ENCODE data around the gene AURKA. TPM values are rescaled to one million over a fixed set of nuclear protein-coding genes. Genes with fewer than 3 reads are reported as not detected.

The AURKA gene
- total RNA-seq, 1 donor from 2014 or later = 14.8 TPM

DNA sequence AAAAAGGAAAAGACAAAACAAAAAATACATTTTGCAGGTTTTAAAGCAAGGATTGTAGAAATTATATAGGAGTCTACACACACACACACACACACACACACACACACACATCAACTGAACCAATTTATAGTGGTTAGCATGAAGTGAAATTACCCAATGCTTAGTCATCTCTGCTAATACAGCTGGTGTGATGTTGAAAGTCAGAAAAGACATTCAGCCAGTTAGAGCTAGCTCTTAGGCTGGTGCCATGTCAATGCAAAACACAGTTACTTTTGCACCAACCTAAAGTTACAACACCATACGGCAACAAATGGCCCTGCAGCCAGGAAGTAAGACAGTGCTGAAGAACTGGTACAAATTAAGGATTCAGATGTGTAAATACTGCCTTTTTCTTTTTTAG is 18.1 kb downstream of the AURKA start:
- peak; percentile 91 for DNase-seq (ENCODE audit: low read depth)
- Histone ChIP-seq H3K4me3 (ENCODE audit: insufficient read depth, low read depth, low read length) (no peak overlapping the region), H3K9ac (ENCODE audit: low read length) (no peak overlapping the region), H3K9me3 (ENCODE audit: insufficient read depth, low read depth, low read length) (no peaks in the 10 kb centered on the region), H3K27ac (ENCODE audit: low read depth, low read length) (no peak overlapping the region), H3K27me3 (ENCODE audit: insufficient read depth, low read length) (no peaks in the 10 kb centered on the region), H4K20me1 (ENCODE audit: insufficient read depth, low read length) (peaks cover 1% of the 10 kb centered on the region), H3K4me1 (ENCODE audit: insufficient read depth, low read length) (no peaks in the 10 kb centered on the region), H3K36me3 (ENCODE audit: insufficient read depth, low read length) (peaks cover 24% of the 10 kb centered on the region), H2AFZ (ENCODE audit: low read depth, low read length) (no peak overlapping the region), H3K79me2 (ENCODE audit: insufficient read depth, low read length) (peaks cover 69% of the 10 kb centered on the region), H3K4me2 (ENCODE audit: low read length) (no peak overlapping the region)
- H3K4me3 Mint-ChIP-seq (ENCODE audit: unreplicated experiment) = no peak overlapping the region
- H3K27me3 Mint-ChIP-seq (ENCODE audit: low read depth, unreplicated experiment) = no peaks in the 10 kb centered on the region
- FAIRE-seq = peak; percentile 68
- TF ChIP-seq EZH2 (IDR thresholded peaks at IDR 0.05; ENCODE audit: insufficient read depth, low read length) = no peak
- no peaks in the 10 kb centered on the region for H3K9me3 Mint-ChIP-seq (ENCODE audit: unreplicated experiment)
- peaks cover 9% of the 10 kb centered on the region for H3K36me3 Mint-ChIP-seq (ENCODE audit: low read depth, unreplicated experiment)
- H3K27ac Mint-ChIP-seq (ENCODE audit: unreplicated experiment) = peak overlapping the region; percentile 62
- peaks cover 5% of the 10 kb centered on the region for H3K4me1 Mint-ChIP-seq (ENCODE audit: low read depth, unreplicated experiment)

DNA sequence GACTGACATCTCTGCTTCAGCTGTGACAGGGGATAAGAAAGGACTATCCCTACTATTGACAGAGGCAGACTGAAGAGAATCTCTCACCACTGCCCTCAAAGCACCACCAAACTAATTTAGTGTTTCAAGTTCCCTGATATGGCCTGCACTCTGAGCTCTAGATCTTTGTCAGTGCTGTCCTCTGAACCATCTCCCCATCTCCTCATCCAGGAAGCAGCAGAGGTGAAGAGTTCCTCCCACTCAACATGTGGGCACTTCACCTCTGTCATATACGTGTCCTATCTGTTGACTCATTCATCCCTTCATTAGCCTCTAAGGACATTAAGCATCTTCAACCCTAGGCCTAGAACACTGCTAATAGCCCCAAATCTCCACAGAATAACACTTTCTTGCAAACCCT is 19.2 kb downstream of the AURKA start:
- H4K20me1 ChIP-seq (ENCODE audit: insufficient read depth, low read length) = no peaks in the 10 kb centered on the region
- TF ChIP-seq CTCF (IDR thresholded peaks at IDR 0.05; ENCODE audit: insufficient read depth, low read depth, low read length) (no peak), EZH2 (IDR thresholded peaks at IDR 0.05; ENCODE audit: insufficient read depth, low read length) (no peak)
- DNase-seq (ENCODE audit: low read depth) = no peak
- no peaks in the 10 kb centered on the region for H3K27me3 ChIP-seq (ENCODE audit: insufficient read depth, low read length)
- Mint-ChIP-seq H3K4me1 (ENCODE audit: low read depth, unreplicated experiment) (peaks cover 5% of the 10 kb centered on the region), H3K4me3 (ENCODE audit: unreplicated experiment) (no peak overlapping the region), H3K27me3 (ENCODE audit: low read depth, unreplicated experiment) (no peaks in the 10 kb centered on the region), H3K27ac (ENCODE audit: unreplicated experiment) (no peak overlapping the region), H3K9me3 (ENCODE audit: unreplicated experiment) (no peaks in the 10 kb centered on the region), H3K36me3 (ENCODE audit: low read depth, unreplicated experiment) (peaks cover 11% of the 10 kb centered on the region)
- no peak for FAIRE-seq
- no peak overlapping the region for H3K9ac ChIP-seq (ENCODE audit: low read length)
- H2AFZ ChIP-seq (ENCODE audit: low read depth, low read length) = no peak overlapping the region
- no peak overlapping the region for H3K4me2 ChIP-seq (ENCODE audit: low read length)
- no peak overlapping the region for H3K4me3 ChIP-seq (ENCODE audit: insufficient read depth, low read depth, low read length)
- H3K9me3 ChIP-seq (ENCODE audit: insufficient read depth, low read depth, low read length) = no peaks in the 10 kb centered on the region
- peaks cover 59% of the 10 kb centered on the region for H3K79me2 ChIP-seq (ENCODE audit: insufficient read depth, low read length)
- peaks cover 23% of the 10 kb centered on the region for H3K36me3 ChIP-seq (ENCODE audit: insufficient read depth, low read length)
- H3K27ac ChIP-seq (ENCODE audit: low read depth, low read length) = no peak overlapping the region
- no peaks in the 10 kb centered on the region for H3K4me1 ChIP-seq (ENCODE audit: insufficient read depth, low read length)

DNA sequence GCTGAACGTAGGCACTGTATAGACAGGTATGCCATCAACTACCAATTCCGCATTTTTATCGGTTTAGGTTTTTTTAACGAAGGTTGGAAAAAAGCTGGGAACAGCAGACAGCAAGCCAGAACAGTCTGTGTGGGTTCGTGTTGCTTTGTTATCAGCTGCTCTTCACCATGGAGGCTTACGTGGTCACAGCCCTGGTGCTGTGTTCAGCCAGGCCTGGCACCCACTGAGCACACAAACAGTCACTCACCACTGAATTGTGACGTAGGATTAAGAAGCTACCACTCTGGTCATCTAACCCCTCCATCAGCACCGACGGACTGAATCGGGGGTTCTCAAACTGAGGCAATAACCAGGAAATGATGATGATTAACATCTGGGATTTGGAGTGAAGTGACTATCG is 20.0 kb downstream of the AURKA start:
- Histone ChIP-seq H3K4me3 (ENCODE audit: insufficient read depth, low read depth, low read length) (no peak overlapping the region), H3K4me1 (ENCODE audit: insufficient read depth, low read length) (no peaks in the 10 kb centered on the region), H3K36me3 (ENCODE audit: insufficient read depth, low read length) (peaks cover 23% of the 10 kb centered on the region), H3K9me3 (ENCODE audit: insufficient read depth, low read depth, low read length) (no peaks in the 10 kb centered on the region), H3K9ac (ENCODE audit: low read length) (no peak overlapping the region), H3K79me2 (ENCODE audit: insufficient read depth, low read length) (peaks cover 53% of the 10 kb centered on the region), H4K20me1 (ENCODE audit: insufficient read depth, low read length) (no peaks in the 10 kb centered on the region), H3K27me3 (ENCODE audit: insufficient read depth, low read length) (no peaks in the 10 kb centered on the region), H3K27ac (ENCODE audit: low read depth, low read length) (no peak overlapping the region), H3K4me2 (ENCODE audit: low read length) (no peak overlapping the region), H2AFZ (ENCODE audit: low read depth, low read length) (no peak overlapping the region)
- Mint-ChIP-seq H3K4me3 (ENCODE audit: unreplicated experiment) (no peak overlapping the region), H3K4me1 (ENCODE audit: low read depth, unreplicated experiment) (peaks cover 5% of the 10 kb centered on the region), H3K36me3 (ENCODE audit: low read depth, unreplicated experiment) (peaks cover 7% of the 10 kb centered on the region), H3K27me3 (ENCODE audit: low read depth, unreplicated experiment) (no peaks in the 10 kb centered on the region), H3K9me3 (ENCODE audit: unreplicated experiment) (no peaks in the 10 kb centered on the region), H3K27ac (ENCODE audit: unreplicated experiment) (no peak overlapping the region)
- TF ChIP-seq EZH2 (IDR thresholded peaks at IDR 0.05; ENCODE audit: insufficient read depth, low read length) (no peak), CTCF (IDR thresholded peaks at IDR 0.05; ENCODE audit: insufficient read depth, low read depth, low read length) (no peak)
- DNase-seq (ENCODE audit: low read depth) (no peak), FAIRE-seq (no peak)
